ENCODE results near the gene NFATC1. TPM values are rescaled to one million over a fixed set of nuclear protein-coding genes. Genes with fewer than 3 reads are reported as not detected.

The NFATC1 gene
- total RNA-seq, 1 donor from 2014 or later, result 0.46 TPM

- DNase-seq (ENCODE audit: low read depth), result no peak
- TF ChIP-seq CTCF (conservative IDR thresholded peaks at IDR 0.05; ENCODE audit: low read depth, low read length), result no peak
- H3K4me3 ChIP-seq (ENCODE audit: low read depth, low read length), result no peak overlapping the region
Measured at GRCh38 chr18:79483971-79484491, 88.3 kb downstream of the NFATC1 start.

- DNase-seq (ENCODE audit: low read depth), result peak; percentile 68
- TF ChIP-seq CTCF (conservative IDR thresholded peaks at IDR 0.05; ENCODE audit: low read depth, low read length), result no peak
- H3K4me3 ChIP-seq (ENCODE audit: low read depth, low read length), result no peak overlapping the region
Measured at GRCh38 chr18:79484661-79485621, 89.2 kb downstream of the NFATC1 start.

GRCh38 chr18:79485788-79486355 lies 90.1 kb downstream of the NFATC1 start:
- TF ChIP-seq CTCF (conservative IDR thresholded peaks at IDR 0.05; ENCODE audit: low read depth, low read length), result no peak
- no peak overlapping the region for H3K4me3 ChIP-seq (ENCODE audit: low read depth, low read length)
- DNase-seq (ENCODE audit: low read depth), result no peak

GRCh38 chr18:79486356-79487182 lies 90.8 kb downstream of the NFATC1 start:
- H3K4me3 ChIP-seq (ENCODE audit: low read depth, low read length), result no peak overlapping the region
- no peak for DNase-seq (ENCODE audit: low read depth)
- no peak for TF ChIP-seq CTCF (conservative IDR thresholded peaks at IDR 0.05; ENCODE audit: low read depth, low read length)

- H3K4me3 ChIP-seq (ENCODE audit: low read depth, low read length), result no peak overlapping the region
Measured at GRCh38 chr18:79487183-79487800, 91.6 kb downstream of the NFATC1 start.

More at GRCh38 chr18:79487183-79487800, 91.6 kb downstream of the NFATC1 start:
- DNase-seq (ENCODE audit: low read depth), result no peak
- no peak for TF ChIP-seq CTCF (conservative IDR thresholded peaks at IDR 0.05; ENCODE audit: low read depth, low read length)

All from epithelial cell of proximal tubule (primary cell).